Hepatocyte (in vitro differentiated cells): ENCODE results near the gene CASR. TPM values are rescaled to one million over a fixed set of nuclear protein-coding genes. Genes with fewer than 3 reads are reported as not detected.
"Not testable (repeated sequence)": the region's sequence is repeated elsewhere in the genome, so short reads cannot be mapped to it uniquely, and the experiment has no call there.

ENCODE experiments used
- DNase-seq: peaks from one replicate; pipeline ENCODE4 v3.0.0-alpha.2; 2016; ENCODE audit warnings: low spot score
- H2AFZ ChIP-seq: fragments of 200-600 bp; sonication (generic); 2 replicates; pipeline ENCODE4 v1.6.0; 2016; ENCODE audit warnings: antibody characterized with exemption, mild to moderate bottlenecking
- H3K27ac ChIP-seq: fragments of 200-600 bp; sonication (generic); 2 replicates; pipeline ENCODE4 v1.5.1; 2016; ENCODE audit warnings: mild to moderate bottlenecking
- H3K27me3 ChIP-seq: fragments of 200-600 bp; sonication (generic); 2 replicates; pipeline ENCODE4 v1.6.1; 2016
- H3K36me3 ChIP-seq: fragments of 200-600 bp; sonication (generic); replicated peaks from 2 replicates; pipeline ENCODE4 v1.5.1; 2016; ENCODE audit warnings: low read depth; ENCODE audit not compliant: insufficient read depth
- H3K4me1 ChIP-seq: fragments of 200-600 bp; sonication (generic); 2 replicates; pipeline ENCODE4 v1.5.1; 2016; ENCODE audit warnings: mild to moderate bottlenecking, moderate library complexity; ENCODE audit not compliant: insufficient read depth
- H3K4me2 ChIP-seq: fragments of 200-600 bp; sonication (generic); 2 replicates; pipeline ENCODE4 v1.6.0; 2016
- H3K4me3 ChIP-seq: fragments of 200-600 bp; sonication (generic); 2 replicates; pipeline ENCODE4 v1.5.1; 2016; ENCODE audit warnings: mild to moderate bottlenecking
- H3K79me2 ChIP-seq: fragments of 200-600 bp; sonication (generic); 2 replicates; pipeline ENCODE4 v1.6.0; 2017; ENCODE audit warnings: mild to moderate bottlenecking
- H3K9me2 ChIP-seq: fragments of 200-600 bp; sonication (generic); replicated peaks from 2 replicates; pipeline ENCODE4 v1.6.0; 2017; ENCODE audit warnings: mild to moderate bottlenecking; ENCODE audit not compliant: insufficient read depth
- H3K9me3 ChIP-seq: fragments of 200-600 bp; sonication (generic); 2 replicates; pipeline ENCODE4 v1.5.1; 2016; ENCODE audit warnings: low read depth, mild to moderate bottlenecking
- H4K20me1 ChIP-seq: fragments of 200-600 bp; sonication (generic); 2 replicates; pipeline ENCODE4 v1.6.0; 2016; ENCODE audit warnings: mild to moderate bottlenecking; ENCODE audit not compliant: insufficient read depth, poor library complexity, severe bottlenecking
- EZH2 ChIP-seq: fragments of 200-600 bp; sonication (generic); IDR thresholded peaks from 2 replicates; pipeline ENCODE4 v1.6.1; 2016; ENCODE audit warnings: antibody characterized with exemption, mild to moderate bottlenecking, borderline replicate concordance
- EZH2phosphoT487 ChIP-seq: fragments of 200-600 bp; sonication (generic); IDR thresholded peaks from one replicate; pipeline ENCODE4 v1.6.1; 2018; ENCODE audit warnings: antibody characterized with exemption, mild to moderate bottlenecking, low read depth, moderate library complexity; ENCODE audit not compliant: unreplicated experiment, severe bottlenecking
- WGBS: methylation state at CpG from one replicate; pipeline ENCODE4 v1.1.6; 2016; ENCODE audit warnings: low lambda C conversion rate; ENCODE audit errors: missing lambda C conversion rate; 5-methylcytosine and 5-hydroxymethylcytosine counted together
- polyA plus RNA-seq: library from polyadenylated mRNA; unstranded; fragments of >200 nt; fragmentation: Nextera tagmentation; extraction: Ambion mirVana; gene quantifications from 2 replicates; pipeline ENCODE4 v1.2.1, GENCODE V29; 2016
- total RNA-seq: library from RNA; depleted of rRNA; stranded (reverse); fragments of >200 nt; gene quantifications from 2 replicates; pipeline ENCODE4 v1.2.3, GENCODE V29; 2014
- TF ChIP-seq, protein P1 (sequence below): fragments of 200-600 bp; sonication (generic); IDR thresholded peaks from 2 replicates; pipeline ENCODE4 v1.5.1; 2016; ENCODE audit warnings: antibody characterized with exemption, mild to moderate bottlenecking; ENCODE audit not compliant: poor library complexity

The CASR gene
- total and polyA plus RNA-seq, 2 experiments from 2014 or later = 0.18 to 0.37 TPM

- no peaks in the 10 kb centered on the region for H3K4me1 ChIP-seq
- 69% methylated on average over 2 of the region's 2 CpGs for WGBS
These were observed 32.0 kb upstream of the CASR start for GRCh38 chr3:122151480-122151879.

GRCh38 chr3:122164983-122165382 is 18.5 kb upstream of the CASR start:
- H3K9me2 ChIP-seq, DNase-seq, H3K4me1 ChIP-seq, H3K27me3 ChIP-seq, H3K4me3 ChIP-seq, H3K4me2 ChIP-seq, H3K79me2 ChIP-seq, H3K27ac ChIP-seq, H2AFZ ChIP-seq, H4K20me1 ChIP-seq, H3K9me3 ChIP-seq, H3K36me3 ChIP-seq: not testable (repeated sequence)
- no CpG with 5 or more reads among the region's 31 CpGs for WGBS

More at GRCh38 chr3:122151480-122151879, 32.0 kb upstream of the CASR start:
- Histone ChIP-seq H3K9me2 (no peaks in the 10 kb centered on the region), H2AFZ (no peak overlapping the region), H3K4me3 (no peak overlapping the region), H3K27me3 (no peaks in the 10 kb centered on the region), H3K4me2 (no peak overlapping the region), H4K20me1 (no peaks in the 10 kb centered on the region), H3K27ac (no peak overlapping the region), H3K79me2 (no peaks in the 10 kb centered on the region), H3K36me3 (no peaks in the 10 kb centered on the region), H3K9me3 (peaks cover 6% of the 10 kb centered on the region)
- TF ChIP-seq, protein P1, sequence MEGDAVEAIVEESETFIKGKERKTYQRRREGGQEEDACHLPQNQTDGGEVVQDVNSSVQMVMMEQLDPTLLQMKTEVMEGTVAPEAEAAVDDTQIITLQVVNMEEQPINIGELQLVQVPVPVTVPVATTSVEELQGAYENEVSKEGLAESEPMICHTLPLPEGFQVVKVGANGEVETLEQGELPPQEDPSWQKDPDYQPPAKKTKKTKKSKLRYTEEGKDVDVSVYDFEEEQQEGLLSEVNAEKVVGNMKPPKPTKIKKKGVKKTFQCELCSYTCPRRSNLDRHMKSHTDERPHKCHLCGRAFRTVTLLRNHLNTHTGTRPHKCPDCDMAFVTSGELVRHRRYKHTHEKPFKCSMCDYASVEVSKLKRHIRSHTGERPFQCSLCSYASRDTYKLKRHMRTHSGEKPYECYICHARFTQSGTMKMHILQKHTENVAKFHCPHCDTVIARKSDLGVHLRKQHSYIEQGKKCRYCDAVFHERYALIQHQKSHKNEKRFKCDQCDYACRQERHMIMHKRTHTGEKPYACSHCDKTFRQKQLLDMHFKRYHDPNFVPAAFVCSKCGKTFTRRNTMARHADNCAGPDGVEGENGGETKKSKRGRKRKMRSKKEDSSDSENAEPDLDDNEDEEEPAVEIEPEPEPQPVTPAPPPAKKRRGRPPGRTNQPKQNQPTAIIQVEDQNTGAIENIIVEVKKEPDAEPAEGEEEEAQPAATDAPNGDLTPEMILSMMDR = no peak
- TF ChIP-seq EZH2phosphoT487 (no peak), EZH2 (no peak)
- no peak for DNase-seq

- Histone ChIP-seq H3K27ac (no peak overlapping the region), H3K4me2 (no peak overlapping the region), H3K36me3 (no peaks in the 10 kb centered on the region), H4K20me1 (no peaks in the 10 kb centered on the region), H2AFZ (no peak overlapping the region), H3K79me2 (no peaks in the 10 kb centered on the region), H3K9me3 (no peaks in the 10 kb centered on the region), H3K9me2 (no peaks in the 10 kb centered on the region), H3K4me1 (no peaks in the 10 kb centered on the region), H3K27me3 (no peaks in the 10 kb centered on the region), H3K4me3 (no peak overlapping the region)
- TF ChIP-seq, protein P1 = no peak
- TF ChIP-seq EZH2phosphoT487 (no peak), EZH2 (no peak)
- no peak for DNase-seq
These were observed 15.8 kb upstream of the CASR start for GRCh38 chr3:122167630-122168029.

GRCh38 chr3:122168044-122168443 is 15.4 kb upstream of the CASR start:
- H3K4me3 ChIP-seq = no peak overlapping the region

More at GRCh38 chr3:122168044-122168443, 15.4 kb upstream of the CASR start:
- H2AFZ ChIP-seq = no peak overlapping the region
- H3K4me1 ChIP-seq = no peaks in the 10 kb centered on the region
- TF ChIP-seq EZH2phosphoT487 = no peak
- no peak for TF ChIP-seq EZH2
- TF ChIP-seq, protein P1 = no peak
- WGBS = 85% methylated on average over 3 of the region's 3 CpGs
- H3K27me3 ChIP-seq = no peaks in the 10 kb centered on the region
- DNase-seq = no peak
- H3K4me2 ChIP-seq = no peak overlapping the region
- no peak overlapping the region for H3K27ac ChIP-seq
- H3K79me2 ChIP-seq = no peaks in the 10 kb centered on the region
- H3K9me2 ChIP-seq = no peaks in the 10 kb centered on the region
- H4K20me1 ChIP-seq = no peaks in the 10 kb centered on the region
- no peaks in the 10 kb centered on the region for H3K36me3 ChIP-seq
- H3K9me3 ChIP-seq = no peaks in the 10 kb centered on the region
